Measurements from ENCODE around the gene NSDHL.

DNA sequence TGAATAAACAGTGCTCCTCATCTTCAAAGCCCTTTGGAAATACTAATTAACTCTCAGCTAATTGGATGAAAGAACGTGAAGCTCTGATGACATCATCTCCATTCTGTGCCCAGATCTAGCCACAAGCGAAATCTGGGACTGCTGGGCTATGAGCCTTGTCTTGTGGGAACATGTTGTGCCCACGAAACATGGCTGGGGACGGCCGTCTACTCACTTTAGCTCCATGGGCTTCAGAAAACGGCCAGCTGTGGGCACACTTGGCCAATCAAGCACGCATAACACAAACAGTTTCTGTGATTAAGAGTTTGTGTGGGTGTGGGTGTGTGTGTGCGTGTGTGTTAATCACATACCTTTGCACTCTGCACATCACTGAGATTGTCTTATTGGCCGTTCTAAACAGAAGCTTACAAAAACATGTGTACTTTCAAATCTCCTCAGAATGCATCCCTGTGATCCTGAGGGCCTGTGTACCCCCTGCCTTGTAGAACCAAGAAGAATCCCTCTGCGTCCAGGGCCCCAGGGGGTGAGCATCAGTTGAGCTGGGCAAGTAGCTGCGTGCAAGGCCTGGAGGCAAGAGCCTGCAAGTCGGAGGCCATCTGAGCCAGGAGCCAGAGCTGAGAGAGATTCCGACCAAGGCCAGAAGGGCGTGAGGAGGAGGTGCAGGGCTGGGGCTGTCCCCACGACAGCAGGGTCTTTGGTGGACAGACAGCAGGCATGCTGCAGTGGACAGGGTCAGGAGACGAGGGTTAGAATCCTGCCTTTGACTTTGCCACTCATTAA, 48.3 kb downstream of the NSDHL start:
- TF ChIP-seq CTCF (IDR thresholded peaks at IDR 0.05): no peak
- TF ChIP-seq EZH2 (IDR thresholded peaks at IDR 0.05): no peak
- TF ChIP-seq EZH2phosphoT487 (IDR thresholded peaks at IDR 0.05): no peak
